Body of pancreas (tissue), 4 donors: Measurements from ENCODE around the gene PTP4A2. TPM values are rescaled to one million over a fixed set of nuclear protein-coding genes. Genes with fewer than 3 reads are reported as not detected.

ENCODE experiments used
- ATAC-seq: fragments of 150-250 bp; one replicate; pipeline ENCODE4 v1.9.1; 2016
- DNase-seq, 4 donors: peaks; one replicate each; pipeline ENCODE4 v3.0.0-alpha.2; 2019
- H3K27ac ChIP-seq, 4 donors: fragments of 200-600 bp; sonication (generic); 1 replicate in 3 of 4; 2 replicates in 1 of 4; pipeline versions ENCODE4 v1.5.1 to v1.6.1; 2016 to 2019; ENCODE audit warnings: mild to moderate bottlenecking in 1 of 4, mixed read lengths in 1 of 4, moderate library complexity in 1 of 4
- H3K27me3 ChIP-seq, 2 donors: fragments of 200-600 bp; sonication (generic); one replicate each; pipeline ENCODE4 v1.6.0; 2016; ENCODE audit warnings: mild to moderate bottlenecking in 1 of 2
- H3K36me3 ChIP-seq, 2 donors: fragments of 200-600 bp; sonication (generic); replicated peaks in 1 of 2; 2 replicates each; pipeline ENCODE4 v1.5.1; 2016; ENCODE audit warnings: low read depth in 2 of 2; ENCODE audit not compliant: insufficient read depth in 1 of 2
- H3K4me1 ChIP-seq: fragments of 200-600 bp; sonication (generic); one replicate; pipeline ENCODE4 v1.6.0; 2016
- H3K4me3 ChIP-seq, 2 donors: fragments of 200-600 bp; sonication (generic); 1 replicate in 1 of 2; 2 replicates in 1 of 2; pipeline ENCODE4 v1.5.1; 2016 to 2019
- H3K9me3 ChIP-seq, 3 donors: fragments of 200-600 bp; sonication (generic); 1 replicate in 2 of 3; 2 replicates in 1 of 3; pipeline ENCODE4 v1.5.1; 2016
- POLR2A ChIP-seq, 3 donors: fragments of 450-650 bp; IDR thresholded peaks; one replicate each; pipeline ENCODE4 v1.6.1; 2016; ENCODE audit warnings: antibody characterized with exemption in 3 of 3, mild to moderate bottlenecking in 2 of 3
- WGBS, 2 donors: methylation state at CpG; one replicate each; pipeline ENCODE4 v1.1.5; 2017; 5-methylcytosine and 5-hydroxymethylcytosine counted together
- intact Hi-C: fragments of 100-400 bp; cut with DNase I; formaldehyde crosslinking; loops from one replicate; pipeline ENCODE4 v1.15.1; 2023
- total RNA-seq, 2 donors: library from RNA; depleted of rRNA; stranded (reverse); fragments of >200 nt; gene quantifications; one replicate each; pipeline ENCODE4 v1.1.0, GENCODE V29; 2016
- TF ChIP-seq, protein P1 (sequence below), 7 experiments: fragments of 450-650 bp in 4 of 7; fragments of 200-600 bp in 3 of 7; sonication (generic) in 3 of 7; IDR thresholded peaks; one replicate each; pipeline ENCODE4 v1.5.1; 2016 to 2019; ENCODE audit warnings: antibody characterized with exemption in 7 of 7

The PTP4A2 gene
- total RNA-seq, 2 donors from 2014 or later: 79.6 to 103 TPM

DNA sequence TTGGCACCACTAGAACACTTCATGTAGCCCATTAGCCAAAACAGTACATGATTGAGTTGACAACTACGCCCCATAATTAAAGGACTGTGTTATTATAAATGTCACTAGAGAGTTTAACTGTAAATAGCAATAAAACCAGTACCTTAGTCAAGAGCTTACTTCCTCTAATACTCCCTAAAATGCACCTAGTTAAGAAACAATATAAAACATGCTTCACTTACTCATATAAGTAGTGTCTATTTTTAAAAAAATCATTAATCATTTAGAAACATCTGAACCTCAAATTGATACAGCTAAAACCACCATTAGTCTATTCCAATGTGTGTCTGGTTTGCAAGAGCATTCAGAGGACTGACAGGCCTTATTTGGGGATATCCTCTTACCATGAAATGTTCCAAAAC is 25.3 kb downstream of the PTP4A2 start:
- H3K4me1 ChIP-seq: peaks cover 38% of the 10 kb centered on the region
- ATAC-seq: no peak
- no peak for TF ChIP-seq POLR2A (IDR thresholded peaks at IDR 0.05)
- TF ChIP-seq, protein P1, sequence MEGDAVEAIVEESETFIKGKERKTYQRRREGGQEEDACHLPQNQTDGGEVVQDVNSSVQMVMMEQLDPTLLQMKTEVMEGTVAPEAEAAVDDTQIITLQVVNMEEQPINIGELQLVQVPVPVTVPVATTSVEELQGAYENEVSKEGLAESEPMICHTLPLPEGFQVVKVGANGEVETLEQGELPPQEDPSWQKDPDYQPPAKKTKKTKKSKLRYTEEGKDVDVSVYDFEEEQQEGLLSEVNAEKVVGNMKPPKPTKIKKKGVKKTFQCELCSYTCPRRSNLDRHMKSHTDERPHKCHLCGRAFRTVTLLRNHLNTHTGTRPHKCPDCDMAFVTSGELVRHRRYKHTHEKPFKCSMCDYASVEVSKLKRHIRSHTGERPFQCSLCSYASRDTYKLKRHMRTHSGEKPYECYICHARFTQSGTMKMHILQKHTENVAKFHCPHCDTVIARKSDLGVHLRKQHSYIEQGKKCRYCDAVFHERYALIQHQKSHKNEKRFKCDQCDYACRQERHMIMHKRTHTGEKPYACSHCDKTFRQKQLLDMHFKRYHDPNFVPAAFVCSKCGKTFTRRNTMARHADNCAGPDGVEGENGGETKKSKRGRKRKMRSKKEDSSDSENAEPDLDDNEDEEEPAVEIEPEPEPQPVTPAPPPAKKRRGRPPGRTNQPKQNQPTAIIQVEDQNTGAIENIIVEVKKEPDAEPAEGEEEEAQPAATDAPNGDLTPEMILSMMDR (IDR thresholded peaks at IDR 0.05): no peak
- 70 to 87% methylated on average over 1 of the region's 1 CpG for WGBS, 2 donors
- no peak for DNase-seq
- no peak overlapping the region for H3K4me3 ChIP-seq
- H3K27me3 ChIP-seq: no peaks in the 10 kb centered on the region
- no peaks in the 10 kb centered on the region for H3K9me3 ChIP-seq
- H3K27ac ChIP-seq: no peak overlapping the region
- H3K36me3 ChIP-seq: peaks cover 6 to 24% of the 10 kb centered on the region in 2 donors
- intact Hi-C loops: no loop called here

DNA sequence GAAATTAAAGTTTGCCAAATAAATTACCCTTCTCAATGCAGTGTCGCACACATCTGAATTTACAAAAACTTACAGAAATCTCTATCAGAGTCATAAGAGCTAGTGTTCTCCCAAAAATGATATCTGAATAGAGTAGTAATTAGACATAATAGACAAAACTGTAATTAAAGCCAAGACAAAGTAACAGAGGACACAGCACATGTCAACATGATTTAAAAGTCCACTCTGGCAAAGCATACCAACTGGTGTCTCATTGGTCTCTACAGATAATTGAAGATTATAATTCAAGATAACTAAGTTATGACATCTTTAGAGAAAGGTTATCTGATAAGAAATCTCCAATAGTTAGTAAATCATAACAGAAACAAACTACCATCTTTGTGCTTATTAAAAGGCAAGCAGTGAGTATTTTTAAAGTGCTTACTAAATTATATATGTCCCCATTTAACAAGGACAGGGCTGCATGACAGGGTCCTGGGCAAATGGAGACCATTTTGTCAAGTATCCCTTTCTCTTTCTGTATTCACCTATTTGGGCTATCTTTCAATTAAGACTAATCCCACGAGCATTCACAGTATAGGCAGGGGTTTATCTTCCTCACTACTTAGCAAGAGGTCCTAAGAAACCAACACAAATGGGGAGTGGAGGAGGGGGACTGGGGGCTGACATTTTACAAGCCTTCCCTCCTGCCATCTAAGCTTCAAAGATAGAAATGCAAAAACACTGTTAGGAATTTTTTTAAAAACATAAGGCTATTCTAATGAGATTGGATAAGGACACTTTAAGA is 26.0 kb downstream of the PTP4A2 start:
- H3K27ac ChIP-seq: no peak overlapping the region
- 59 to 76% methylated on average over 2 of the region's 2 CpGs for WGBS, 2 donors
- no peaks in the 10 kb centered on the region for H3K27me3 ChIP-seq
- ATAC-seq (no peak), DNase-seq (no peak)
- peaks cover 6 to 26% of the 10 kb centered on the region in 2 donors for H3K36me3 ChIP-seq
- intact Hi-C loops: no loop called here
- no peak overlapping the region for H3K4me3 ChIP-seq
- no peaks in the 10 kb centered on the region for H3K9me3 ChIP-seq
- no peak for TF ChIP-seq POLR2A (IDR thresholded peaks at IDR 0.05)
- TF ChIP-seq, protein P1 (IDR thresholded peaks at IDR 0.05): no peak
- peaks cover 38% of the 10 kb centered on the region for H3K4me1 ChIP-seq

- H3K4me1 ChIP-seq: peaks cover 38% of the 10 kb centered on the region
- DNase-seq: no peak
- peak; percentile 35 for ATAC-seq
- intact Hi-C loops: no loop called here
- WGBS, 2 donors: 6 to 17% methylated on average over 2 of the region's 2 CpGs
- peak overlapping the region in 1 of 4 donors; percentile 21 for H3K27ac ChIP-seq
- H3K27me3 ChIP-seq: no peaks in the 10 kb centered on the region
- TF ChIP-seq, protein P1 (IDR thresholded peaks at IDR 0.05): no peak
- TF ChIP-seq POLR2A (IDR thresholded peaks at IDR 0.05): no peak
- H3K36me3 ChIP-seq: peaks cover 6 to 25% of the 10 kb centered on the region in 2 donors
- no peak overlapping the region for H3K4me3 ChIP-seq
- H3K9me3 ChIP-seq: no peaks in the 10 kb centered on the region
Observed at GRCh38 chr1:31910933-31911332, 27.2 kb downstream of the PTP4A2 start.

GRCh38 chr1:31909691-31910090 is 28.5 kb downstream of the PTP4A2 start:
- DNase-seq (no peak), ATAC-seq (no peak)
- Histone ChIP-seq H3K4me3 (no peak overlapping the region), H3K4me1 (peaks cover 38% of the 10 kb centered on the region), H3K27me3 (no peaks in the 10 kb centered on the region), H3K27ac (no peak overlapping the region), H3K9me3 (no peaks in the 10 kb centered on the region), H3K36me3 (peaks cover 6 to 21% of the 10 kb centered on the region in 2 donors)
- TF ChIP-seq, protein P1 (IDR thresholded peaks at IDR 0.05): no peak
- no peak for TF ChIP-seq POLR2A (IDR thresholded peaks at IDR 0.05)
- intact Hi-C loops: no loop called here
- 92 to 100% methylated on average over 1 of the region's 1 CpG for WGBS, 2 donors

DNA sequence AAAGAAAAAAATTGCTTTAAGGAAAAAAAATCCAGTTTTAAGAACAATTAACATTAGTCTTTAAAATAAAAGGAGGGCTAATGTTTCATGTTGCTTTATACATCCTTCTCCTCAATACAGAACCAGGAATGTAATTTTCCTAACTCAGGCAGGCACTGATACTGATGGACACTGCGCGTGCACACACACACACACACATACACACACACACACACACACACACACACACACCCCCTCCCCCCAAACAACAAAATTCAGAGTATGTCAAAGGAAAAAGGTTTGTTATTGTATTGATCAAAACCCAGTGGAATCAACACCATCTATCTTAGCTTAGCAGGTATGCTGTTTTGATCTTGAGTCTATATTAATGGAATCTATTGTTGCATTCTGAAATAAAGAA is 31.6 kb downstream of the PTP4A2 start:
- Histone ChIP-seq H3K9me3 (no peaks in the 10 kb centered on the region), H3K4me1 (peaks cover 14% of the 10 kb centered on the region), H3K4me3 (no peak overlapping the region), H3K36me3 (peaks cover 6 to 13% of the 10 kb centered on the region in 2 donors), H3K27ac (no peak overlapping the region), H3K27me3 (no peaks in the 10 kb centered on the region)
- DNase-seq (no peak), ATAC-seq (no peak)
- no peak for TF ChIP-seq POLR2A (IDR thresholded peaks at IDR 0.05)
- TF ChIP-seq, protein P1 (IDR thresholded peaks at IDR 0.05): no peak
- intact Hi-C loops: no loop called here
- 93 to 98% methylated on average over 2 of the region's 2 CpGs for WGBS, 2 donors
